ENCODE measurements around the gene VAV2. TPM values are rescaled to one million over a fixed set of nuclear protein-coding genes. Genes with fewer than 3 reads are reported as not detected.

Gene VAV2
- total and polyA plus RNA-seq, 2 experiments from 2014 or later: 8.1 to 28.9 TPM

GRCh38 chr9:133855802-133856521 is 136.2 kb downstream of the VAV2 start (continued):
- TF ChIP-seq CTCF (conservative IDR thresholded peaks at IDR 0.05; ENCODE audit: low read depth in 2 of 2) (no peak), REST (IDR thresholded peaks at IDR 0.05; ENCODE audit: unreplicated experiment) (no peak), ZNF114 (CRISPR knock-in tag; IDR thresholded peaks at IDR 0.05) (no peak), NANOG (IDR thresholded peaks at IDR 0.05; ENCODE audit: borderline replicate concordance) (no peak), EZH2phosphoT487 (IDR thresholded peaks at IDR 0.05; ENCODE audit: unreplicated experiment) (no peak)

- no peaks in the 10 kb centered on the region for H3K4me1 ChIP-seq (ENCODE audit: insufficient read depth)
- peak overlapping the region; percentile 22 for H3K27ac Mint-ChIP-seq
- no peaks in the 10 kb centered on the region; the same call in 2 of the 3 replicates for H3K9me3 Mint-ChIP-seq
- no peak for DNase-seq (ENCODE audit: low spot score)
- H3K4me1 Mint-ChIP-seq: peaks cover 6% of the 10 kb centered on the region; the same call in 2 of the 3 replicates
- no peak overlapping the region for H3K4me3 ChIP-seq
- H3K36me3 Mint-ChIP-seq (ENCODE audit: low read depth): peaks cover 3% of the 10 kb centered on the region; the same call in 2 of the 3 replicates
- no peak overlapping the region for H3K4me2 ChIP-seq
- H3K27me3 ChIP-seq (ENCODE audit: insufficient read depth): no peaks in the 10 kb centered on the region
- H3K4me3 Mint-ChIP-seq: no peak overlapping the region
- no peaks in the 10 kb centered on the region for H3K36me3 ChIP-seq (ENCODE audit: insufficient read depth)
- H3F3A ChIP-seq (replicated peaks; ENCODE audit: low read depth): no peaks in the 10 kb centered on the region
- H3K27ac ChIP-seq (ENCODE audit: low read depth): 0 out of 2 replicates have a peak overlapping the region, but pooled peaks have one; percentile 26
- H3K27me3 Mint-ChIP-seq (ENCODE audit: insufficient read depth, low read depth, poor library complexity): peaks cover 4% of the 10 kb centered on the region
- no peak for ATAC-seq
- H2AFZ ChIP-seq: no peak overlapping the region
- H3K9me2 ChIP-seq (ENCODE audit: insufficient read depth): no peaks in the 10 kb centered on the region
- no peaks in the 10 kb centered on the region for H3K79me2 ChIP-seq (replicated peaks; ENCODE audit: insufficient read depth)
- H4K20me1 ChIP-seq (replicated peaks; ENCODE audit: insufficient read depth): no peaks in the 10 kb centered on the region; the same call in 1 of the 2 replicates
- TF ChIP-seq ZNF462 (CRISPR knock-in tag; IDR thresholded peaks at IDR 0.05) (no peak), REST (IDR thresholded peaks at IDR 0.05; ENCODE audit: unreplicated experiment) (no peak)
Observed at GRCh38 chr9:133855371-133855770, 136.8 kb downstream of the VAV2 start.

All from GM23338 (cell line).